Measurements from ENCODE around the gene CLCN2.

The CLCN2 gene

DNA sequence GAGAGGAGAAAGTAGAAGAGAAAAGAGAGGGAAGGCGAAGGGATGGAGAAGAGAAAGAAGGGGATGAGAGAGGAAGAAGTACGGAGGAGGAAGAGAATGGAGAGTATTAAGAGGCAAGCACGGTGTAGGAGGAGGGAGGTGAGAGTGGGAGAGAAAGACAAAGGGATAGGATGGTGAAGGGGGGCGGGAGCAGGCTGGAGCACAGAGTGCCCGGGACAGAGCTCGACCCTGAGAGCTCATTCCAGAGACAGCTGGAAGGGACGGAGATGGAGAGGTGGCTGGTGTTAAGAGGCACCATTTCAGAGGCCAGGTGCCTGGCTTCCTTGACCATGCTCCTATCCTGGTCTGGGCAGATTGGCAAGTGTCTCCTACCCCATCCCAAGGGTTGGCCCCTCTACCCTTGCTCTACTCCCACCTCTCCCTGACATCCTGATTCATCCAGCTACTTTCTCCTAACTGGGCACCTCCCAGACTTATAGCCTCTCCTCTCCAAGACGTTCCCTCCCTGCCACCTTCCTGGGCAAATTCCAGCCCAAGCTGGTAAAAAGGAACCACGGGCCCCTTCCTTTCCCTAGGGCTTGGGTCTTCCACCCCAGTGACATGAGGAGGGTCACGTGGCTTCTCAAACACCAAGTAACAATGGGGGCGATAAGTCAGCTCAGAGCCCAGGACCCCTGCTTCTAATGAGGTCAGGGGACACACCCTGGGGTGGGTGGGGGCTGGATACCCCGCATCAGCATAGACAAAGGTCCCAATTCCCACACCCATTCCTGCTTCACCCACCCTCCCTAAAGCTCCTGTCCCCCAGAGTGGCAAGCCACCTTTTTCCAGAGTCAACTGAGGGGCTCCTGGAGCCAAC, 1.1 kb downstream of the CLCN2 start:
- no peak for DNase-seq (ENCODE audit: low read depth, low spot score)

DNA sequence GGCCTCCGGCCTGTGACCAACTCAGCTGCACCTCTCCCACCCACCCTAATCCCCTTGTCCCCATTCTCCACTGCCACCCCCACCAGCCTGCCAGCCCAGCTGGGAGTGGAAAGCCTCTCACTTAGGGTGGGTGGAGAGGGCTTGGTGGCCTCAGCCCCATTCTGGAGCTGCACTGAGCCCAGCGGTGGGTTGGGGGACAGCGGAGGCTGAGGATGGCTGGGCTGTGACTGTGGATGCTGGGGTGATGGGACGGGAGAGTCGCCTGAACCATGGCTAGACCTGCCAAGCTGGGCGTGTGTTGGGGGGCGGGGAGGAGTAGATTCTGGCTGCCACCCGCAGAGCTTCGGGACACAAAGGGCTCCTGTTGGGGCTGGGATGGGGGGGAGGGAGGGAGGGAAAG, 1.8 kb downstream of the CLCN2 start:
- DNase-seq (ENCODE audit: low read depth, low spot score) = no peak

DNA sequence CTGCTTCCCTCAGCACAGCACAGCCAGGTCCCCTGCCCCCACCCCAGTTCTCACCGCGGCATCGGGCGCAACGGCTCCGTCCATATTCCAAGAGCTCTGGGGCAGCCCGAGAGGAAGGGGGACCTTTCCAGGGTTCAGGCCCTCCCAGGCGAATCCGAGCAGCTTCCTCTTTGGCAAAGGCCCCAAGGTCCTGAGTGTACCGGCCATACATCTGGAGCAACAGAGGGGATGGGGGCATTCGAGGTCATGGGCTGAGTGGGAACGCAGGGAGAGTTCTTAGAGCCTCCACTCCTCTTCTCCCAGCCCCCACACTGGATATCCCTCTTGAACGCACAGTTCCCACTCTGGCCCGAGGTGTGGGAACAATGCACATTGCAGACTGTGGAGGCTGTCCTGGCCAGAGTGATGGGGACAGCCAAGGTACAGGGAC, 2.5 kb downstream of the CLCN2 start:
- DNase-seq (ENCODE audit: low read depth, low spot score) = no peak

DNA sequence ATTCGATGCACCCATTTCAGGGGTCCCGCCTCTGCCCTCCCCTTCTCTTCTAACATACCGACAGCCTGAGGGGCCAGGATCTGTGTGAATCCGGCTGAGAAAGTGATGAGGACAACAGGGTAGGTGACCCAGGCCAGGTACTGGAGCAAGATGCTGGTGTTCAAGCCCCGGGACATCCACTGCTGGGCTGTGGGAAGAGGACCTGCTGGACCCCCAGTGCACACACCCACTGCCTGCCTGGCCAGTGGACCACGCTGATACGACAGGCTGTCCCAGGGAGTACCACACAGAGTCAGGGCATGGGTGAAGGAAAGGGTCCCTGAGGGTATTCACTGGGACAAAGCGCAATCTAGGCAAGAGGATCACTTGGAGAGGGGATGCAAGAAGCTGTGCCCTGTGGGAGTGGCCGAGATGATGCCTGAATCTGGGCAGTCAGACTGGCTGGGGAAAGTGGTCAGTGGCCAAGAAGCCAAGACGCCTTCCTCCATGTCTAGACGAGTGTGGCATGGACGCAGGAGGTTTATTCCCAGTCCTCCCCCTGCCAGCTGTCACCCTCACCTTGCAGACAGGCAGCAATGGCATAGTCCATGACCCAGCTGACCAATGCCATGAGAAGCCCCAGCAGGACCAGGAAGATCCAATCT, 3.2 kb downstream of the CLCN2 start:
- no peak for DNase-seq (ENCODE audit: low read depth, low spot score)

DNA sequence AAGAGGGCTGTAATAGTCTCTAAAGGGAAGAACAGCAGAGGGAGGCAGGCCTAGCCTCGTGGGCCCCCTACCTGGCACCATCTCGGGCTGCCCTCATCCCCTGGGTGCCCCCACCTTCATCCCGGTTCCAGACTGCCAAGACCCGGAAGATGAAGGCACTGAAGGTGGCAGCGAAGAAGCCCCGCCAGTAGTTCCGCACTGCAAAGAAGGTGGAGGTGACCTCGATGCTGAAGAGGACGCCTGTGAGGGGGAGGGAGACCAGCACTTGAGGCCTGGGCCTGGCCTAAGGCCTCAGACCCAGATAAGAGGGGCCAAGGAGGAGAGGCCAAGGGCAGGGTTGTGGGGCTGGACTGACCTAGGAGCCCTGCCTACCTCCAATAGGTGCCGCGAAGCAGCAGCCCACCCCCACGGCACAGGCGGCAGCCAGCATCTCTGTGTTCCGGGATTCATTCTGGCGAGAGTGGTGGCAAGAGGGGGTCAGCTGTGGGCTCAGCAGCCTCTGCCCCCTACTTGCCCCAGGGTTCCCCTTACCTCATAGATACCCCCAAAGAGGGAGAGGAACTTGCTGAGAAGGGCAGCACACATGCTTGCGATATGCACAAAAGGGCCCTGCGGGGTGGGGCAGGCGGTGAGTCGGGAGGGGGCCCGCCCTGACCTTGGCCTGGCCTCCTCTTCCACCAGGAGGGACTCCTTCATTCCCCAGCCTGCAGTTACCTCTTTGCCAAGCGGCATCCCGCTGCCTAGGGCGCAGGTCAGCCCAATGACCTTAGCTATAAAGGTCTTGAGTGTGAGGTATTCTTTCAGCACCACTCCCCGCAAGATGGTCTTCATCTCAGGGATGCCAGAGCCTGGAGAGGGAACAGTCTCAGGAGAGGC, 3.9 kb downstream of the CLCN2 start:
- DNase-seq (ENCODE audit: low read depth, low spot score) = no peak

DNA sequence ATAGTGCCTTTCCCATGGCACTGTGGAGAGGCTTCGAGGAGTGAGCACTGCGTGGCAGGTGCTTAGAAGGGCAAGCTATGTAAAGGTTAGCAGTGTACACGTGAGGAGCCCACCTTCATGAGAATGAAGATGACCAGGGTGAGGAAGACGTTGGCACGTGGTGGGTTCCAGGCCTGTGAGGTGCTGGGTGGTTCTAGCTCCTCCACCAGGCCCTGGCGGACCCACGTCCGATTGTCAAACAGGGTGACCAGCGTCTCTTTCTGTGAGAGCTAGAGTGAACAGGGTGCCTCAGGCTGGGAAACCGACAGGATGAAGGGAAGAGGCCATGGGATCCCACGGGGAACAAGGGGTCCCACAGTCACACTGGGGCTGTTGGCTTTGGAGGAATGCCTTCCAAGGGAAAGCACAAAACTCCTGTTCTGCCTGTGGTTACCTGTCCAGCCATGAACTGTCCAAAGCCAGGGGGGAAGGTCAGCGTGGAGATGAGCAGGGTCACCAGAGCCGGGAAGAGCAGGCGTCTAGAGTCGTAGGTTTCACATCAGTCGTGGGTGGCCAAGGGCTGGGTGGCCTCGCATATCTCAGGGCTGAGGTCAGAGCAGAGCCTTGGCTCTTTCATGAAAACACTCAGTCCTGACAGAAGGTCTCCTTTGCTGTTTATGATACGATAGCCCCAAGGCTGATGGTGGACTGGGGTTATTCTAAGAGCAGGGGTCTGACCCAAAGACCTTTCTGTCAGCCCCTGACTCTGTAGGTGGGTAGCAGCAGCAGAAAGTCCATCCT, 6.0 kb downstream of the CLCN2 start:
- no peak for DNase-seq (ENCODE audit: low read depth, low spot score)

DNA sequence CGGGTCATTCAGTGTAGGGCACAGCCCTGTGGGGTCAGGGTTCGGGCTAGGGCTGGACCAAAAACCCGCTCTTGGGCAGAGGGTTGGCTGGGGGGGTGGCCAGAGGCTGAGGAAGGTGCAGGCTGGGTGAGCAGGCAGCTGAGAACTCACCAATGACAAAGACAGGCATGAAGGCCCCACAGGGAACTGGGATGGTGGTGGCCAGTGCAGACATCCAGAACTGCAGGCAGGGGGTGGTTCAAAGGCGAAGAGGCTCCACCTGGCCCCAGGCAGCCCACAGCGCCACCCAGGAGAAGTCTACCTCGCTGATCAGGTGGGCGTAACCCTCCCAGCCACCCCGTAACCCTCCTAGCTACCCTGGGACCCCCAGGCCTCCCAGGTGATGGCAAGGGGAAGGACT, 6.7 kb downstream of the CLCN2 start:
- no peak for DNase-seq (ENCODE audit: low read depth, low spot score)

DNA sequence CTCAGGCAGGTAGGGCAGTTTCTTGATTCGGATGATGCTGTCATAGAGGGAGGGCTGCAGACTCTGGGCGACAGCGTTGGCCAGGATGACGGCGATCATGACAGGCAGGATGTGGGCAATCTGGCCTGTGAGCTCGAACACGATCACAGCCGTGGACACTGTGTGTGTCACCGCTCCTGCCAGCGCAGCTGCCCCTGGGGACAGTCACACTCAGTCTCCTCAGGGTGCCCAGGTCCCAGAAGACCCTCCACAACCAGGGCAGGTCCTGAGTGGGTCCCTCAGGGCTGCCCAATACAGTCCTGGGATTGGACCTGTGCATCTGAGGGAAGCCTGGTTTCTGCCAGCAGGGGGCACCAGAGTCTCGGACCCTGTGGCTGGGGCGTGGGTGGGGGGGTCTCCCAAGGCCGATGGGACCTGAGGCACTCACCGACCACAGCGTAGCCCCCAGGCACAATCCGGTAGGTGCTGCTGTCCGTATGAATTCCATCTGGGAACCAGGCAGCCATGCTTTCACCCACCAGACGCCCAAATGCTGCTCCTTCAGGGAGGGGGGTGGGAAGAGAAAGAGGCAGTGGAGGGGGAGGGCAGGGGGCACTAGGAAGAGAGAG, 7.2 kb downstream of the CLCN2 start:
- peak; percentile 32 for DNase-seq (ENCODE audit: low read depth, low spot score)

DNA sequence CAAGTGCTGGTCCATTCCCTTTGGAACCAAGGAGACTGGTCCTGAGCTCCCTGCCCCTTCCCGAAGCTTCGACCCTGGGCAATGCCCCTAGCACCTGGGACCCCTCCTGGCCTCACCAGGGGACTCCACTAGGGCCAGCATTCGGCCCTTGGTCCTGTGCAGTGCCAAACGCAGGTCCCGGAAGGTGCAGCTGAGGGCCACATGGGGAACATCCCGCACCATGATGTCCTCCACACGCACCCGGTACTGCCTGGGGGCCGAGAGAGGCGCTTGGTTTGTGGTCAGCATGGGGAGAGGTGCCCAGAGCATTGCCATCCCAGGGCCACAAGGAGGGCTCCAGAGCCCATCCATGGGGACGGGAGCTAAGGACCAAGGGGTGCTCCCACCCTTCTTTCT, 7.9 kb downstream of the CLCN2 start:
- DNase-seq (ENCODE audit: low read depth, low spot score) = no peak

DNA sequence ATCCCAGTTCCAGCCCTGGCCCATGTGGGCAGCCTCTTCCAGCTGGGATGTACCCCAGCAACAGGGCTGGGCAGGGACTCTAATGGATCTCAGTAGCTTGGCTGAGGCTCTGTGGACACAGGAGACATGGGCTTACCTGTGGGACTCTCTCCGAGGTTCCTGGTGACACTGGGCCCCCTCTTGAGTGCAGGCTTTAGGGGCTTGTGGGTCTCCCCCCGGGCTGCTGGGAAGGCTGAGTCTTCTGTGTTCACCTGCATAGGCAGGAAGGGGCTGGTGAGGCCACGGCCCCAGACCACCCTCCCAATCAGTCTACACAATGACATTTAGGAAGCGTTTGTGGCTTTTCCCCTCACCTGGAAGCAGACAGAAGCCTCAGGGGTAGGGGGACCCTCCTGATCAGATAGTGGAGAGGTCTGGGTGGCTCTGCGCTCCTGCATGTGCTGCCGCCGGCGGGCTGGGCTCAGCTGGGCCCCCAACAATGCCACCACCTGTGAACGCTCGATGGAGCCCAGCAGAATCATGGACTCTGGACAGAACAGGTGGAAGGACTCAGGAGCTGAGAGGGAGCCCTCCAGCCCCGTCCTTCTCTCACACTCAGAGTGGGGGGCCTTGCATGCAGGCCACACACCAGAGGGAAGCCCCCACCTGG, 8.4 kb downstream of the CLCN2 start:
- no peak for DNase-seq (ENCODE audit: low read depth, low spot score)

DNA sequence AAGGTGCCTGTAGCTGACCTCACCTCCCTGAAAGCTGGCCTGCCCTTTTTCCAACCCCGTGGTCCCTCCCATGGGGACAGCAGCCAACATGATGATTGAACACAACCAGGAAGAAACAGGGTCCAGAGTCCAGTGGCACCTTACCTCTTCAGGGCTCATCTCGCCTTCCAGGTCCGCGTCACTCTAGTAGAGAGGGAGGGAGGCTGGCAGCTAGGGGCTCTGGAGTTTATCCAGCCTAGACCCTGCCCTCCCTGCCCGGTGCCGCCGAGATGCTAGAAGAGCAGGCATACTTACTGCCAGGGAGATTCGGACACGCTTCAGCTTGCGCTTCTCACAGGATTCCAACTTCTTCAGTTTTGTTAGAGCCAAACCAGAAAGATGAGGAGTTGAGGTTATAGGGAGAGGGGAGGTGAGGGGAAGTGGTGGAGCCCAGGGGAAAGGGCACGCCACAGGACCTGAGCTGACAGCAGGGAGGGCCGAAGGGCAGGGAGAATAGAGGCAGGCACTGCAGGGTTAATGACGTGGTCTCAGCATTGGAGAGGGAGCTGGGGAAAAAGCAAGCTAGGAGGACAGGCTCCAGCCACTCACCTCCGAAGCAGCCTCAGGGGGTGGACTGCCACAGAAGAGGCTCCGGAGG, 9.1 kb downstream of the CLCN2 start:
- DNase-seq (ENCODE audit: low read depth, low spot score) = no peak

DNA sequence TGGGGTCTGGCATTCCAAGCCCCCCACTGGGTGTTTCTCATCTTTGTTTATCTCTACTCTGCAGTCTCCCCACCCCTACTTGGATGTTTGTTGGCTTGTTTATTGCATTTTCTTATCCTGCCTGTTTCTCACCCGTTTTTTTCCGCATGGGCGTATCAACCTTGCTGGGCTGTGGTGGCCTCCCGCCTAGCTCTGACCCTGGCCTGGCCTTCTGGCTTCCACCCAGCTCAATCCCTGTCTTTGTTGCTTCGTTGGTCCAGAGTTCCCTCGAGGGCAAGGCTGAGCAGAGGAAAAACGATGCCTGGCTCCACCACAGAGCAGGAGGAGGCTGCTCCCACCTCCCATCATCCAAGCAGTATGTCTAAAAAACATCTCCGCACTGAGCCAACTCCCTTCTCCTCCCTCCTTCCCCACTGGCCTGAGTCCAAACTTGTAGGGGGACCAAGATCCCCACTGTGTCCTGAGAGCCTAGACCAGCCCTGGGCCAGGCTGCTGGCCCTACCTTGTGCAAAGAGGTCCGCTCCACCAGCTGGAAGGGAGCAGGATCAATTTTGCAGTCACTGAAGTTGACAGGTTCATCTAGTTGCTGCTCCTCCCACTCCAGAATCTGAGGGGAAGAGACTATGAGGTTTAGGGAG, 9.8 kb downstream of the CLCN2 start:
- no peak for DNase-seq (ENCODE audit: low read depth, low spot score)

DNA sequence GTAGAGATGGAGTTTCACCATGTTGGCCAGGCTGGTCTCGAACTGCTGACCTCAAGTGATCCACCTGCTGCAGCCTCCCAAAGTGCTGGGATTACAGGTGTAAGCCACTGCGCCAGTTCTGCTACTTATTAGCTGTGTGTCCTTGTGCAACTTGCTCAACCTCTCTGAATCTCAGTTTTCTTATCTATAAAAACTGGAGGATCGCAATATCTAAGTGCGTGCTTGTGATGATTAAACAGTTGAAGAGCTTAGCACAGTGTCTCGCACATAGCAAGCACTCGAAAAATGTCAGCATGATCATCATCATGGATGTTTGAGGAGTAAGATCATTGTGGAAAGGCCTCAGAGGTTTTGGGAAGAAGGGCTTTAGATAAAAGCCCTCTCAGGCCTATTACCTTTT, 10.8 kb downstream of the CLCN2 start:
- DNase-seq (ENCODE audit: low read depth, low spot score) = no peak

DNA sequence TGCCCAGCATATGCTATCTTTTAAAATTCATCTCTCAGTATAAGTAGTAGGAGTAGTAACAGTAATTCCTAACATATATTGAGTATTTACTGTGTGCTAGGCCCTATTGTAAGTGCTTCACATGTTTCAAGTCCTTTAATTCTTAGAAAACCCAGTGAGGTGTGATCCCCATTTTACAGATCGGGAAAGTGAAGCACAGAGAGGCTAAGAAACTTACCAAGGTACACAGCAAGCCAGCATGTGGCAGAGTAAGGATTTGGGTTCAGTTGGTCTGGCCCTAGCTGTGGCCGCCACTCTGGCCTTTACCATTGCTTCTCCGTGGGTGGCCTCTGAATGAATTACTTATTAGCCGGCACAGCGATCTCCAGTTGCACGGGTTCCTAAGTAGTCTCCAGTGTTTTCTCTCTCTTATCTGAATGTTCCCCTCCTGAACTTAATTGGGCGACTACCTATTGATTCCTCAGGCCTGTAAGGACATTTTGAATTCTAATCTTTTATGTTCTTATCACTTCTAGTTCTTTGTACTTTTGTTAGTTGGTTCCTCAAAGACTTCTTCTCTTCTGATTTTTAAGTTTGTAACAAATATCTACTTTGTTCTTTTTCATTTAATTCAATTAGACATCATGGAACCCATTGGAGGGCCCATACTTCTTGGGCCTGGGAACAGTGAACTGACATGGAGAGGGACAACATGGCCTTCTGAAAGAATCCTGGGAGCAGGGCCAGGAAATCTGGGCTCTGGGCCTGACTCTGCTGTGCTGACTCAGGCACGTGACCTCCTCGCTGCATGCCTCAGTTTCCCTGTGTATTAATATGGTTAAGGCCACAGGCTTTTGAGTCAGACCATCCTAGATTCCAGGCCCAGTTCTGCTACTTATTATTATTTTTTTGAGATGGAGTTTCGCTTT, 11.6 kb downstream of the CLCN2 start:
- no peak for DNase-seq (ENCODE audit: low read depth, low spot score)

DNA sequence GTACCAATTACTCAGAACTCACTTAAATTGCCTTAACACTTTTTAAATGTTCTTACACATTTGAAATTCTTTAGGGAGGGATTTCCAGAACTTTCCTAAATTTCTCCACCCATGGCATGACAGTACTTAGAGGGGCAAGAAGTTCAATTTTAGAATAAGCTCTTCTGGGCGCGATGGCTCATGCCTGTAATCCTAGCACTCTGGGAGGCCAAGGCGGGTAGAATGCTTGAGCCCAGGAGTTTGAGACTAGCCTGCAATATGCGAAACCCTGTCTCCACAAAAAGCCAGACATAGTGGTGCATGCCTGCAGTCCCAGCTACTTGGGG, 13.4 kb downstream of the CLCN2 start:
- no peak for DNase-seq (ENCODE audit: low read depth, low spot score)

DNA sequence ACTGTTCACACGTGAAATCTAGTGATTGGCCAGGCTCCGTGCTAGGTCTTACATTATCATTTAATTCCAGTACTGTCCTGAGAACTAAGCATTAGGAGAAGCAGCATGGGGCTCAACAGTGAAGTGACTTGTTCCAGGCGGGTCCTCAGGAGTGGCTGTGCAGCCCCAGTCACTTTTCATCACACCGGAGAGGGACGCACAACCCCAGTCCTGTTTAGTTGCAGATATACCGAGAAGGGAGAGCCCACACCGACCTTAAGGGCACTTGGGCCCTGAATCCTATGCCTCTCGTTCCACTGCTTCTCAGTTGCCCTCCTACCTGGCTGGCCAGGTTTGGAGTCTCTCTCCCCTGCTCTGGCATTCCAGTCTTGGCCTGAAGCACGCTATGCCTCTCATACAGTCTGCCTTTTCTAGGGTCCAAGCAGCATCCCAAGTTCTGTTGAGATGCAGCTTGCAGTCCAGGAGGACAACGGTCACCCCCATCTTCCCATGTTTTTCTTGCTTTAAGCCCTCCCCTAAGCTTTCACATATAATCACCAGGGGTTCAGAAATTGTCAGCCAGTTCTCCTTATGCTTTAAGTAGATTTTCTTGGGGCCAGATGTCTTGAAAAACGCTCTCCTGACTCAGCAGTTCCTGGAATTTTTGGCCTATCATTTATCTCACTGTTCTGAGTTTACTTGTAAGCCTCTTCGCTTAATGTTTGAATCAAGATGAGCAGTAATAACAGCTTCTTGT, 13.9 kb downstream of the CLCN2 start:
- no peak for DNase-seq (ENCODE audit: low read depth, low spot score)

DNA sequence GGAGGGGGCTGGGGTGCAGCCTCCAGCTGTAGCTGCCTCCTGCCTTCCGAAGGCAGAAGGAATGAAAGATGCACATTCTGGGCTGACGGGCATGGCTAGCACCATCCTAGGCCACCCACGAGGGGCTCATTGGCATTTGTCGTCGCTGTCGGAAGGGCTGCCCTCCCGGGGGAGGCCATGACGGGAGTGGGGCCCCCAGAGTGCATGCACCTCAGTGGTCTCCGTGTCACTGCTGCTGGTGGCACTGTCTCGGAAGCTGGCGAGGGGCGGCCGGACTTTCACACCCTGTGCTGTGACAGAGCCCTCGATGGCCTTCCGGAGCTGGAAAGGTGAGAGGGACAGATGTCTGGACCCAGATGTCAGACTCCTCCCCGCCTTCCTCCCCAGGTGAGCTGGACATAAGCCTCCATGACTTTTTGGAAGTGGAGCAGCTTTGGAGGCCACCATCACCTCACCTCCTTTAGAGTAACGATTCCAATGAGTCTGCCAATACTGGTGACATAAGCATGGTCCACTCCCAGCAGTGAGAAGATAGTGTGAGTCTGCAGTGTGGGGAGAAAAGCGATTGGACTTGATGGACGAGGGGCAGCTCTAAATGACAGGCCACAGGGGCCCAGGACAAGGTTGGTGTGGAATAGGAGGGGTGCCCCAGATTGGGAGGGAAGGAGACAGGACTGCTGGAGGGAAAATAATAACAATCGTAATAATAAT, 14.8 kb downstream of the CLCN2 start:
- no peak for DNase-seq (ENCODE audit: low read depth, low spot score)
